Left renal cortex interstitium (tissue), 4 donors: ENCODE results near the gene DPYSL3. TPM values are rescaled to one million over a fixed set of nuclear protein-coding genes. Genes with fewer than 3 reads are reported as not detected.

Experiments used
- DNase-seq, 4 donors: peaks; one replicate each; pipeline ENCODE4 v3.0.0-alpha.2; 2013; ENCODE audit warnings: low read depth in 4 of 4, low spot score in 2 of 4, missing footprints in 1 of 4
- polyA plus RNA-seq, 4 donors: library from polyadenylated mRNA; unstranded; fragments of 120-200 nt; gene quantifications; one replicate each; pipeline ENCODE4 v1.2.1, GENCODE V29; 2013; ENCODE audit not compliant: insufficient read length in 4 of 4

The DPYSL3 gene
- polyA plus RNA-seq, 4 donors = 30.1 to 36.2 (median 35.9) TPM

GRCh38 chr5:147517383-147517782 is 7.5 kb upstream of the DPYSL3 start:
- no peak for DNase-seq

- DNase-seq = no peak
These were observed 5.4 kb upstream of the DPYSL3 start for GRCh38 chr5:147515269-147515668.

DNA sequence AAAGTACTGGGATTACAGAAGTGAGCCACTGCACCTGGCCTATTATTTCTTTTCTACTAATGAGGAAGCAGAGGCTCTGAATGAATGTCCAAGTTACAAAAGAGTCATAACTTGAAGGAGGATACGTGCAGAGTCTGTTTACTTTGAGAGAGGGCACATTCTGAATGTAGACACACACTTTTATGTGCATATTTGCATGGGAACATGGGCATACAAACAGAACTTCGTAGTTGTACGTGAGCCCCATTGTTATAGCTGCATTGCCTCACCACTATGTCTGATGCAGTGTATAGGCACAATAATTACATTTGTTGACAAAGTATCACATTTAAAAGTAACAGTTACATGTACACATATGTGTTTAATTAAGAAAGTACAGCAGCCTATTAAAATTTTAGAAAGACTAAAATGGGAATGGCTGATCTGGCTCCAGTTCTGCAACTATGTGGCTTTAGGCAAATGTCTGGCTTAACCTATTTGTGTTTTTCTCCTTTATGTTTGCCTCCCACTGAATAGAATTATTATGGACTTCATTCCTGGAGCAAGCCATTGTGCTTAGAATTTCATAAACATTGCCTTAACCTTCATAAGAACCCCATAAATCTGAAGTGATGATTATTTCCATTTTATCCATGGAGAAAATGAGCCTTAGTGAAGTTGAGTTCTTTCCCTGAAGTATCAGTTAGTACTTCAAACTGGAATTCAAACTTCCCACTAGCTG is 3.0 kb upstream of the DPYSL3 start:
- DNase-seq = no peak

- DNase-seq = no peak
These were observed 1.0 kb upstream of the DPYSL3 start for GRCh38 chr5:147510885-147511284.

DNA sequence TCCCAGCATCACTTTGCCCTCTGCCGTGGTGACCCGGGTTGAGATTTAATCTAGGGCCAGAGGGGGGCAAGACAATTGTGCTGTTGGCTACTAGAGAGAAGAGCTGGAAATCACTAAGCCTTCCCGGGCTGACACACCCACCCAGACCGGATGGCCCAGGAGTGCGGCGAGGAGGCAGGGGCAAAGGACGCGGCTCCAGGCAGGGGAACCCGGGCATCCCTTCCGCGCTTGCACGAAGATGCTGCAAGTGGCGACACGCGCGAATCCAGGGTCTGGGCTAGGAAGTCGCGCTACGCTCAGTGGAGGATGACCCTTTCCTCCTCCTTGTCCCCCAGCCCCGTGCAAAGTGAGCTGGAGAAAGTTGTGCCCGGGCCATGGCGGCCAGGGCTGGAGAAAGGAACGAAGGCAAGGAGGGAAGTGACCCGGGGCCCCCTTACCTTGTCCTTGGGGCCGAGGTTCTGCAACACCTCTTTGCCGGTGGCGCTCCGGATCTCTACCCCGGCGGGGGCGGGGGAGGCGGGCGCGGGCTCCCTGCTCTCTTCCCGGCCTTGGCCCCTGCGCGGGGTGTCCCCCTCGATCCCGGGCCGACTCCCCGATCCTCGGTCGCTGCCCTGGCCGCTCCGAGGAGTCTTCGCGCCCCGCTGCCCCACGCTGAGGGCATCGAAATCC is 693 bp downstream of the DPYSL3 start:
- no peak for DNase-seq

- no peak for DNase-seq
These were observed 1.2 kb downstream of the DPYSL3 start for GRCh38 chr5:147508711-147509040.

GRCh38 chr5:147507480-147508126 is 2.3 kb downstream of the DPYSL3 start:
- DNase-seq = no peak

DNA sequence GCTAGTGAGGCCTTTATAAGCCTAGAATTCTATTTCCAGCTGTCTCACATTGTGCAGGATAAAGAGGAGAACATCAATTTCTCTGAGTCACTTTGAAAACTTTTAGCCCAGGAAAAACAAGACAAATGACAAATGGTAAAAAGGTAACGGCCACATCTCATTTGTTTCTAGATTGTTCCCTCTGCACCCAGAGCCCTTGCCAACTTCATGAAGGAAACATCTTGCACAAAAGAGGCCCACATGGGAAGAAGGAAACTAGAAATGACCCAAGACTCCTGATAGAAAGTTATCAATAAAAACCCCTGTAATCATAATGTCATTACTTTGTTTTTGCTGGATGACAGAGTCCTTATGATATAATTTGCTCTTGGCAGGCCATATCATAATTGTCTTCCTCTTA is 5.3 kb downstream of the DPYSL3 start:
- no peak for DNase-seq

DNA sequence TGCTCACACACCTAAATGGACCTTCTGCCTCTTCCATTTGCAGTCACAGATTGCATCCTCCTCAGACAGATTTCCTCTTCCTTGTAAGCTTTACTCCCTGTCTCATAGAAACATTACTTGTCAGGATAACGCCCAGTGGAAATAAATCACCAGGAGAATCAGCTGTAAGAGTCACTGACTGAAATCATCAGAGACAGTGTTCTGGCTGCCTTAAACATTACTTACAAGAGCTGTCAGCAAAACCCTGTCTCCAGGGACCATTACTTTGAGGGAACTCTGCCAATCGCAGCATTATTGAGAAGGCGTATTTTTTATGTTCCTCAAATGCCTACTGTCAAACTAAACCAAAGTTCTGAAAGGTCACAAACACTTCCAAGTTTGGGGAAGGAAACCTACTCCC is 5.9 kb downstream of the DPYSL3 start:
- DNase-seq = no peak

GRCh38 chr5:147490989-147491388 is 18.9 kb downstream of the DPYSL3 start:
- DNase-seq = no peak

- no peak for DNase-seq
These were observed 22.7 kb downstream of the DPYSL3 start for GRCh38 chr5:147487031-147487750.

DNA sequence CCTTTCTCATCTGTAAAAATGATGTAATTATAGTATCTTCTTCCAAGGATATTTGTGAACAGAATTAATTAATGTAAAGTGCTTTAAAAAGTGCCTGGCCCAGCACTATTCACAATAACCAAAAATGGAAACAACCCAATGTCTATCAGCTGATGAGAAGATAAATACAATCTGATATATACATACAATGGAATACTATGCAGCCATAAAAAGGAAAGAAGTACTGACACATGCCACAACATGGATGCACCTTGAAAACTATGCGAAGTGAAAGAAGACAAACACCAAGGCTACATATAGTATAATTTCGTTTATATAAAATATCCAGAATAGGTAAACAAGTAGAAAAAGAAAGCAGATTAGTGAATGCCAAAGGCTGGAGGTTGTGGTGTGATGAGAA is 24.1 kb downstream of the DPYSL3 start:
- no peak for DNase-seq

- no peak for DNase-seq
These were observed 24.8 kb downstream of the DPYSL3 start for GRCh38 chr5:147485046-147485445.

DNA sequence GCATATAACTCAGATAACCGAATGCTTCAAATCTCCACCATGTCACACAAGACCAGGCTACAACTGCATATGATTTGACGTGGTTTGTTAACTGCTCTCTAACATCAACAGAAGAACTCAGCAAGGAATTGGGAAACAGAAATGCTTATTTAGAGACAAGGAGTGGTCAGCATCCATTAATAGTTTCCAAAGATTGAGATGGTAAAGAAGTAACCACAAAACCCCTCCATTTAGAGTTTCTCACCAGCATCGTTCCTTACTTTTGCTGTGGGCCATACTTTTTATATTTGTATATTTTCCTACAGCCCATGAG is 25.2 kb downstream of the DPYSL3 start:
- DNase-seq = no peak

DNA sequence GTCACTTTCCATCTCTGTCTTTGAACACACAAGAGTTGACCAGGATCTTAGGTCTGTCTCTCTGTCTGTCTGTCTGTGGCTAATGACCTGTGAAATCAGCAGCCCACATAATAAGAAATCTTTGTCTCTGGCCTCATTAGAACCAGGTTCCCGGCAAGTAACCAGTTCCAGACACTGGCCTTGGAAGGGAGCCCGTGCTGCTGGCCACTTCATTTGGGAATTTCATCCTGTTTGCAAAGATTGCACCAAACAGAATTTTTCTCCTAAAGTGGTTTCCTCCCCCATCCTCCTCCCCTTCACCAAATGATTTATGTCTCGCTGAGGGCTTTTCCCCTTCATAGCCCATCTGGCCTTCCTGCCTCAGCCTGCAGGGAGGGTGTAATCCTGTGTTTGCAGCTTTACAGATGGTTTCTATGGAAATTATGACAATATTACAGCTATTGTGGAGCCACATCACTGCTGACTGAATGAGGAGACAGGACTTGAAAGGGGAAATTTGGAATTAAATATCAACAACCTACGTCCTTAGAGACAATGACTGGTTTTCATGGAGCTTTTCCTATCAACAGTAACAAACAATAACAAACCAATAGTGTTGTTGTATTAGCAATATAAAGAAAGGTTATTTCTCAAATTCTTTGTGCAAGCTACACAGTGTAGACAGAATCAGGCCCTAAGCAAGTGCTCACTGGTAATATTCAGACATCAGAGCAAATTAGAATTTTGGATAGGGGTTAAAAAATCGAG is 25.7 kb downstream of the DPYSL3 start:
- DNase-seq = peak in 3 of 4 donors; percentile 36 to 57 (median 50)

DNA sequence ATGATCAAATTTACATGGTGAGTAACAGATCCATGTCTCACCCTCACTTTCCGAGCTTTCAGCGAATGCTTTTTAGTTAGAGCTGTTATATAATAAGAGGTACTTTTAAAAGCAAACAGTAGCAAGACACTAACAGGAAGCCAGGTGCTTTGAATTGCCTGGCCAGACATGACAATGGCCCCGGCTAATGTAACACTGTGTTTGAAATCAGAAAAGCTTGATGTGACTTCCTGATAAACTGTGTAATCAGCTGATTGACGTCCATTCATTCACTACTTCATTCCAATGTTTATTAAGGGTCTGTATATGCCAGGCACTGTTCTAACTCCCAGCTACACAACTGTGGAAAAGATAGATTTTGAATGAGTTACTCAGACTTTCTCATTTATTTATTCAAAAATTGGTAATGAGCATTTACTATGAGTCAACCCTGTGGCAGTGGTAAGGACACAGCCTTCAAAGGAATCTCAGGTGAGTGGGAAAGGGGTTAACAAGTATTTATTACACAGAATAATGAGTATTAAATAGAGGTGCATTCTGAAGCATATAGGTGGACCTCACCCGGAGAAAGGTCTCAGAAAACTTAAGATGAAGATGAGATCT is 26.6 kb downstream of the DPYSL3 start:
- DNase-seq = no peak

GRCh38 chr5:147482706-147483180 is 27.1 kb downstream of the DPYSL3 start:
- no peak for DNase-seq

GRCh38 chr5:147481874-147482705 is 27.8 kb downstream of the DPYSL3 start:
- no peak for DNase-seq

- no peak for DNase-seq
These were observed 28.5 kb downstream of the DPYSL3 start for GRCh38 chr5:147481376-147481775.
